Neural progenitor cell (in vitro differentiated cells): ENCODE results near the gene NDUFA8. TPM values are rescaled to one million over a fixed set of nuclear protein-coding genes. Genes with fewer than 3 reads are reported as not detected.

Experiments
- DNase-seq: peaks from one replicate; pipeline ENCODE4 v3.0.0-alpha.2; 2016; ENCODE audit warnings: low spot score
- H2AFZ ChIP-seq: fragments of 200-600 bp; sonication (generic); replicated peaks from 2 replicates; pipeline ENCODE4 v1.6.1; 2016; ENCODE audit warnings: antibody characterized with exemption
- H3F3A ChIP-seq: fragments of 200-600 bp; sonication (generic); 2 replicates; pipeline ENCODE4 v1.6.1; 2016; ENCODE audit warnings: antibody characterized with exemption, low read depth
- H3K27ac ChIP-seq: fragments of 200-600 bp; sonication (generic); 2 replicates; pipeline ENCODE4 v1.5.1; 2016; ENCODE audit warnings: mild to moderate bottlenecking
- H3K27me3 ChIP-seq: fragments of 200-600 bp; sonication (generic); 2 replicates; pipeline ENCODE4 v1.6.1; 2016; ENCODE audit warnings: mild to moderate bottlenecking, moderate library complexity
- H3K36me3 ChIP-seq: fragments of 200-600 bp; sonication (generic); 2 replicates; pipeline ENCODE4 v1.5.1; 2016
- H3K4me1 ChIP-seq: fragments of 200-600 bp; sonication (generic); 2 replicates; pipeline ENCODE4 v1.6.1; 2016; ENCODE audit warnings: mixed run types
- H3K4me2 ChIP-seq: fragments of 200-600 bp; sonication (generic); 2 replicates; pipeline ENCODE4 v1.6.1; 2016
- H3K4me3 ChIP-seq: fragments of 200-600 bp; sonication (generic); 2 replicates; pipeline ENCODE4 v1.5.1; 2016
- H3K79me2 ChIP-seq: fragments of 200-600 bp; sonication (generic); 2 replicates; pipeline ENCODE4 v1.6.1; 2016; ENCODE audit warnings: low read depth
- H3K9ac ChIP-seq: fragments of 200-600 bp; sonication (generic); 2 replicates; pipeline ENCODE4 v1.6.1; 2016
- H3K9me3 ChIP-seq: fragments of 200-600 bp; sonication (generic); 2 replicates; pipeline ENCODE4 v1.5.1; 2016; ENCODE audit warnings: low read depth
- H4K20me1 ChIP-seq: fragments of 200-600 bp; sonication (generic); 2 replicates; pipeline ENCODE4 v1.6.1; 2016; ENCODE audit warnings: low read depth
- H3K27ac Mint-ChIP-seq: 3 replicates; pipeline ENCODE4 v1.8.0; 2021; ENCODE audit warnings: mixed read lengths
- H3K27me3 Mint-ChIP-seq: 2 replicates; pipeline ENCODE4 v1.8.0; 2022; ENCODE audit warnings: low read depth, mild to moderate bottlenecking, inconsistent platforms, moderate library complexity, mixed read lengths; ENCODE audit not compliant: insufficient read depth
- H3K36me3 Mint-ChIP-seq: 3 replicates; pipeline ENCODE4 v1.8.0; 2021; ENCODE audit warnings: mixed read lengths
- H3K4me1 Mint-ChIP-seq: 3 replicates; pipeline ENCODE4 v1.8.0; 2021; ENCODE audit warnings: mixed read lengths
- H3K4me3 Mint-ChIP-seq: 3 replicates; pipeline ENCODE4 v1.8.0; 2021; ENCODE audit warnings: mild to moderate bottlenecking, moderate library complexity, mixed read lengths
- H3K9me3 Mint-ChIP-seq: 3 replicates; pipeline ENCODE4 v1.8.0; 2020; ENCODE audit warnings: mixed read lengths
- CTCF ChIP-seq: fragments of 200-600 bp; sonication (generic); IDR thresholded peaks from 2 replicates; pipeline ENCODE4 v1.5.1; 2017; ENCODE audit warnings: antibody characterized with exemption, mild to moderate bottlenecking
- EZH2 ChIP-seq: fragments of 200-600 bp; sonication (generic); IDR thresholded peaks from 2 replicates; pipeline ENCODE4 v1.6.1; 2017; ENCODE audit warnings: antibody characterized with exemption, mild to moderate bottlenecking, moderate library complexity
- EZH2phosphoT487 ChIP-seq: fragments of 200-600 bp; sonication (generic); IDR thresholded peaks from 2 replicates; pipeline ENCODE4 v1.6.1; 2017; ENCODE audit warnings: antibody characterized with exemption
- microRNA-seq: library from miRNA; unstranded; fragments of <30 nt; microRNA quantifications from one replicate; pipeline ENCODE4, GENCODE V29; 2016
- small RNA-seq: library from RNA; depleted of rRNA; stranded (forward); fragments of <200 nt; gene quantifications from one replicate; pipeline ENCODE3, GENCODE V24; 2015
- total RNA-seq: library from RNA; depleted of rRNA; stranded (reverse); fragments of >200 nt; gene quantifications from 2 replicates; pipeline ENCODE4 v1.2.3, GENCODE V29; 2015; ENCODE audit warnings: low replicate concordance

Gene NDUFA8
- total RNA-seq, 1 donor from 2014 or later = 49.6 TPM

GRCh38 chr9:122097679-122098315 is 61.8 kb downstream of the NDUFA8 start:
- Histone ChIP-seq H3K9ac (no peak overlapping the region), H3K9me3 (no peaks in the 10 kb centered on the region), H3K4me1 (peaks cover under 1% of the 10 kb centered on the region), H3K4me3 (no peak overlapping the region), H3K27ac (no peak overlapping the region), H3K79me2 (no peaks in the 10 kb centered on the region), H2AFZ (no peak overlapping the region), H3K4me2 (no peak overlapping the region), H3K36me3 (no peaks in the 10 kb centered on the region), H3K27me3 (peaks cover 52% of the 10 kb centered on the region), H3F3A (peaks cover 9% of the 10 kb centered on the region), H4K20me1 (no peaks in the 10 kb centered on the region)
- no peak overlapping the region for H3K4me3 Mint-ChIP-seq
- H3K36me3 Mint-ChIP-seq = no peaks in the 10 kb centered on the region
- H3K9me3 Mint-ChIP-seq = no peaks in the 10 kb centered on the region
- TF ChIP-seq EZH2phosphoT487 = no peak
- TF ChIP-seq EZH2 = no peak
- TF ChIP-seq CTCF = no peak
- peaks cover 22% of the 10 kb centered on the region for H3K27me3 Mint-ChIP-seq
- peaks cover 11% of the 10 kb centered on the region for H3K4me1 Mint-ChIP-seq
- no peak overlapping the region for H3K27ac Mint-ChIP-seq
- DNase-seq = no peak

GRCh38 chr9:122096620-122097415 is 62.8 kb downstream of the NDUFA8 start:
- Histone ChIP-seq H3K4me3 (no peak overlapping the region), H3K4me2 (no peak overlapping the region), H3K27me3 (peaks cover 61% of the 10 kb centered on the region), H3K79me2 (no peaks in the 10 kb centered on the region), H3K9me3 (no peaks in the 10 kb centered on the region), H3F3A (peaks cover 9% of the 10 kb centered on the region), H3K27ac (no peak overlapping the region), H3K36me3 (no peaks in the 10 kb centered on the region), H4K20me1 (peaks cover 2% of the 10 kb centered on the region), H3K9ac (no peak overlapping the region), H3K4me1 (peaks cover 7% of the 10 kb centered on the region), H2AFZ (no peak overlapping the region)
- H3K27ac Mint-ChIP-seq = no peak overlapping the region
- no peak for TF ChIP-seq EZH2
- no peak for TF ChIP-seq EZH2phosphoT487
- no peak for TF ChIP-seq CTCF
- no peak for DNase-seq
- H3K36me3 Mint-ChIP-seq = no peaks in the 10 kb centered on the region
- H3K4me3 Mint-ChIP-seq = no peak overlapping the region
- H3K9me3 Mint-ChIP-seq = no peaks in the 10 kb centered on the region
- peaks cover 15% of the 10 kb centered on the region for H3K4me1 Mint-ChIP-seq
- peaks cover 25% of the 10 kb centered on the region for H3K27me3 Mint-ChIP-seq

GRCh38 chr9:122095010-122095767 is 64.4 kb downstream of the NDUFA8 start:
- no peak overlapping the region for H3K4me3 ChIP-seq
- H3K4me1 ChIP-seq = peaks cover 7% of the 10 kb centered on the region
- no peak overlapping the region for H3K9ac ChIP-seq
- peaks cover 9% of the 10 kb centered on the region for H3F3A ChIP-seq
- Mint-ChIP-seq H3K36me3 (no peaks in the 10 kb centered on the region), H3K27ac (no peak overlapping the region), H3K27me3 (peaks cover 22% of the 10 kb centered on the region), H3K4me3 (peak overlapping the region; percentile 86), H3K9me3 (no peaks in the 10 kb centered on the region), H3K4me1 (peaks cover 22% of the 10 kb centered on the region)
- H4K20me1 ChIP-seq = peaks cover 5% of the 10 kb centered on the region
- no peak overlapping the region for H3K4me2 ChIP-seq
- peaks cover 77% of the 10 kb centered on the region for H3K27me3 ChIP-seq
- TF ChIP-seq EZH2phosphoT487 = no peak
- peak; percentile 81 for TF ChIP-seq CTCF
- no peak overlapping the region for H3K27ac ChIP-seq
- H3K36me3 ChIP-seq = no peaks in the 10 kb centered on the region
- no peaks in the 10 kb centered on the region for H3K79me2 ChIP-seq
- H2AFZ ChIP-seq = no peak overlapping the region
- DNase-seq = peak; percentile 75
- no peaks in the 10 kb centered on the region for H3K9me3 ChIP-seq

Small RNA genes within 50 kb of the gene (microRNA-seq; reads per million reads assigned to microRNA genes)
- gene MIR4478 = not detected

Small RNA genes within 50 kb of the gene (small RNA-seq; reads per million reads assigned to genes)
- gene MIR4478 = not detected

Other genes with a start within 250 kb of the NDUFA8 start
- 0.75 and 0.84 TPM in 2 replicates for gene TTLL11, start 66.5 kb downstream of the NDUFA8 start, total RNA-seq
- gene MORN5, start 129 bp upstream of the NDUFA8 start, total RNA-seq = 1.7 and 3.7 TPM in 2 replicates
- 0.93 TPM in 1 of 2 replicates, not detected in the other for gene LHX6, start 69.2 kb upstream of the NDUFA8 start, total RNA-seq
- 8.4 and 12.9 TPM in 2 replicates for gene RBM18, start 105.1 kb upstream of the NDUFA8 start, total RNA-seq
- 22.1 and 44.4 TPM in 2 replicates for gene MRRF, start 105.1 kb upstream of the NDUFA8 start, total RNA-seq
- 1.8 and 2.2 TPM in 2 replicates for gene PTGS1, start 211.2 kb upstream of the NDUFA8 start, total RNA-seq